Activated naive CD4-positive, alpha-beta T cell (primary cell): ENCODE measurements around the gene GDF2.

Experiments
- DNase-seq, 4 experiments: peaks; one replicate each; lab custom pipeline; 2025; lab: John Stamatoyannopoulos, UW

GDF2 gene

GRCh38 chr10:47369251-47369894 lies 47.1 kb downstream of the GDF2 start:
- DNase-seq = no peak

DNA sequence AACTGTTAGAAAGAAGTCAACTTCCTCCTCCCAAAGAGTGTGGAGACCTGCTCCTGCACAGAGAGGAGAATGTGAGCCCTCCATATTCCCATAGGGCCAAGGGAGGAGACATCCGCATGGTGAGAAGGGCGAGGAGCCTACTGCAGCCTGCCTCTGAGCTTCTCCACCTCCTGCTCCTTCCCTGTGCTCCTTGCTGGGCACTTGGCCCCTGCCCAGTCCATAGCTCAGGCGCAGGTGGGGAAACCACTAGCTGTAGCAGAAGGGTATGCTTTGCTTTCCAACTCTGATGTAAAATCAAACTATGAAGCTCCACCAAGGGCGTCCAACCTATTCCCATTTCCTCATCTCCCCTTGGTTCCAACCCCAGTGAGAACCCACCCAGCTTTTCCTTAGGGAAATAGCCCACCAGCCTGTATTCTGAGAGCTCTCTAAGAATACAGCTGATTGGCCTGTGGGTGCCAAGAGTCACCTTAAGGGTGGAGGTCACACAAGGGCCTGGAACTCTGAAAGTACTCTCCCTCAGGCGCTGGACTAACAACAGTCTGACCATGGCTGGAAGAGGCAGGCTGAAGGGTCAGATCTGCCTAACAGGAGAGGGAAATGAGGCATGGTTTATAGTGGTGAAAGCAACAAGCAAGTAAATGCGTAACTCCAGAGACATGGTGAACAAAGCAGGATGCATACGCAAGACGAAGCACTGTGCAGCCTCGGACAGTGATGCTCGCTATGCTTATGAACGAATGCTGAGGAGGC lies 47.9 kb downstream of the GDF2 start:
- no peak for DNase-seq

DNA sequence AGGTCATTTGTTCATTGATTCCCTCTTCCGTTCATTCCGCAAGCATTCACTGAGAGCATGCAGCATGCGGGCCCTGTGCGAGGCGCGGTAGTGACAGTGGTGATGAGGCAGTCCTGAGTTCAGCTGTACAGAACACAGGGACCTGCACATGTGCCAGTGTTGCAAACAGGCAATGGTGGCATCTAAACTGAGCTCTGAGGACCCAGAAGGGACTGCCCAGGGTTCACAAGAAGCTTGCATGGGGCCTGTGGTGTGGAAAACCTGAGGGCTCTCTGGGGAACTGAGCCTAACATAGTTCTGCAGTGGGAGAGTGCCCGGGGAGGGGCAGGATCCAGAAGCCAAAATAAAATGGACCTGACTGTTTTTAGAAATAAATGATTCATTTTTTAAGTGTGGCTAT lies 48.6 kb downstream of the GDF2 start:
- no peak for DNase-seq

DNA sequence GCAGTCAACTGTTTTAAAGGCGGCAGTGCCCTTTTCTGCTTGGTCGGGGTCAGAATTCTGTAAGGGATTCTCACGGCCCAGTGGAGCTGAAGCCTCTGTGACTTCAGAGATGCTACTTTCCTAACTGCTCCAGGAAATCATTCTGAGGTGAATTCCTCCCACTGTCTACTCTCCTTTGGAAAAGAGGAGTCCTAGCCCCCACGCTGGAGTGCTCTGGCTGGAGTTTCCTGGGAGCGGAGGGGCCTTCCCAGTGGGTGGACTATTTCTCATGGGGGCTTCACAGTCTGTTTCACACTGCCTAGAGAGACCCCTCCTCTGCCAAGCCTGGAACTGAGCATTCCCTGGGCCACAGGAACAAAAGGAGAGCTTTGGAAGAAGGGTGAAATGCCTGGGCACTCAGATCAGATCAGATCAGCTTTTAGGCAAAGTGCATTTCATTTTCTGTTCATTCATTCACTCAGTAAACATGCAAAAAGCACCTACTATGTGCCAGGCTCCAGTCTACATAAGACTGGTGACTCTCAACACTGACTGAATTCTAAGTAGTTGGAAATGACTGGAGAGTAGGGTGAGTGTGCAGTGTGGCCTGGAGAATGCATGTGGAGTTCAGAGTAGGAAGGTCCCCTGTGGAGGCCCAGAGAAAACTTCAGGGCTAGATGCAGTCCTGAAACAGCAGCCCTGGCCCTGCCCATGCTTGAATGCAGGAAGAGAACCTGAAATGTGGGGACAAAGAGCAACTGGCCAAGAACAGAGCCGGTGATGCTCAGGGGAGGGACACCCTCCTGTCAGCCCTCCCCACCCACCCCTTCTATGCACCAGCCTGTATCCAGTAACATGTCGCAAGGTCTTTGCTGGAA lies 49.6 kb downstream of the GDF2 start:
- no peak for DNase-seq

DNA sequence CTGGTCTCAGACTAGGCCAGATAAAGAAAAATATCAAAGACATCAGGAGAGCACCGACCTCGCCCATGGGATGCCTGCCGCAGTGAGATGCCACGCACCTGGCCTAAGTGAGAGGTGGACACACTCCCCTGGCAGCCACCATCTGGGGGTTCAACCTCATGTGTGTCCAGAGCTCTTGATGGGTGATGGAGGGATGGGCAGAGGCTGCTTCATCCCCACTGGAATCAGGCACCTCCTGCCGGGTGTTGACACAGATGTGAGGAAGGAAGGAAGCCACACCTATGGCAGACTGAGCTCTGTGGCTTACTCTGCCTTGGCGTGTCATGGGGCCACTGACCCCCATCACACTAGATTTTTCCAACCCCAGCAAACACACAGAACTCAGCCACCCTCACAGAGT lies 50.5 kb downstream of the GDF2 start:
- DNase-seq = no peak

GRCh38 chr10:47374611-47375536 lies 52.6 kb downstream of the GDF2 start:
- DNase-seq = no peak

DNA sequence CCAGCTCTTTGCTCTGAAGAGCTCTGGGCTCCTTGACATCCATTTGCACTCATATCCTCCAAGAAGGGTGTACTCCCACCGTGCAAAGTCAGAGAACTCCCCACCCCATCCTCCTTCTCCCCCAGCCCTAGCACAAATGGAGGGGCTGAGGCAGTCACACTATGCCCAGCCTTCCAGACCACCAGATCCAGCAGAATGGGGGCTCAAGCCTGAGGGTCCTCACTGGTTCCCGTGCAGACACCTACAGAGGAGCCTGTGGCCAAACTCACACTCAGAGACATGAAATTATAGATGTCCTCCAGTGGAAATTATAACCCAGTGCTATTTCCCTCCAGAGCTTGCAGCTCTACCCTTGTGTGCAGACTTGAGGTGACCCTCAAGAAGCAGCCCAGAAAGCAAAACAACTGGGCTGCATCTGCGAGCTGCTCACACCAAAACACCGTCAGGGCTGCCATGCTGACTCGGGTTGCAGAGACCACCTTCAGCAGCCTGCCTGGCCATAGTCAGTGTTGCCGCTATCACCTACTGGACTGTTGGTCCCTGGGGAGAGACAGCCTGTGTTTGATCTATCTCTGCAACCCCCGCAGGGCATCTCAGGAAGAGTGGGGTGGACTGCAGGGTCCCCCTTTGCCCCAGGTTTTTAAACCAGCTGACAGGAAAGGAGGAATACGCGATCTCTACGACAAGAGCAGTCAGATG lies 54.4 kb downstream of the GDF2 start:
- no peak for DNase-seq
